T-helper 2 cell (primary cell): Measurements from ENCODE around the gene MBD3L5.
"Not testable (repeated sequence)": the region's sequence is repeated elsewhere in the genome, so short reads cannot be mapped to it uniquely, and the experiment has no call there.

Experiments used
- DNase-seq, 5 experiments: peaks; one replicate each; pipeline versions ENCODE4 v3.0.0 to v3.0.0-alpha.2; 2012 to 2022
- total RNA-seq, 2 donors: gene quantifications; one replicate each; lab custom pipeline; 2026; lab: John Stamatoyannopoulos, UW

Gene MBD3L5
- 0 reads per million in 2 donors for total RNA-seq

DNA sequence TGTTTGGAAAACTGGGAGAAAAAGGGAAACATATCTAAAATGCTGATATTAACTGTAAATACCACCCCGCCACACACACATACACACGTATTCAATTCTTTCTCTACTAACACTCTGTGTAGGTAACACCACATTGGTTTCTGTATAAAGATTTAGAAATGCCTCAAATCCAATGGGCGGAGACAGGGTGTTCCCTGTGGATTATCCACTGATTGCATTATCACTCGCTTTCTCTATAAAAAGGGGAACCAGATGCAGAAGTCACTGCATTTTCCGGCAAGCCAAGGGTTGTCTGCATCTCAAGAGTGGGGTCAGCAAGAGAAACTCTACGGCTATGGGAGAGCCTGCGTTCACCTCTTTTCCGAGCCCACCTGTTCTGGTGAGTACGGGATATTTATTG, at the start of gene MBD3L5:
MBD3L5 (plus strand) TSS at position 301 of the 400 bp plus-strand sequence; CDS start at position 335, 34 bp downstream.
- not testable (repeated sequence) for DNase-seq

DNA sequence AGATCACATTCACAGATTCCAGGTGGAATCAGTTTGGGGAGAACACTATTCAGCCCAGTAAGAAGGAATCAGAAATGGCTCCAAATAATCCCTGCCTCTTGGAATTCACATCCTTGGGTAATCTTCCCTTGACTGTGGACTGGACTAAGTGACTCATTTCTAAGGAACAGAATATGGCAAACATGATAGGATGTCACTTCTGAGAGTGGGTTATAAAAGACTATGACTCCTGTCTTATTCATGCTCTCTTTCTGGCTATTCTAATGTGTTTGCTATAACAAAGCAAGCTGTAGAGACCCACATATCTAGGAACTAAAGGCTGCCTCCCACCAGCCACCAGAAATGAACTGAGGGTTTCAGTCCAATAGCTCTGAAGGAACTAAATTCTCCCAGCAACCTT, 46.9 kb upstream of the MBD3L5 start:
- DNase-seq = no peak

DNA sequence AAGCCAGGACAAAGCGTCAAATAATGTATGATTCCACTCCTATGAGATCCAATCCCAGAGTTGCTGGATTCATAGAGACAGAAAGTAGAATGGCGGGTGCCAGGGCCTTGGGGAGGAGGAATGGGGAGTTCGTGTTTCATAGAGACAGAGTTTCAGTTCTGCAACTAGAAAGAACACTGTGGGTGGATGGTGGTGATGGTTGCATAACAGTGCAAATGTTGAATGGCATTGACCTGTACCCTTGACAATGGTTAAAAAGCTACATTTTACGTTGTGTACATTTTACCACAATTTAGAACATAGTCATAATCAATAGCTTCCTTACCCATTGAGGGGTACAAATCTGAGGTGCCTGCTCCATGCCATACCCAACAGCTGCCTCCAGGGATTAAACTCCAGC, 42.5 kb upstream of the MBD3L5 start:
- DNase-seq = no peak

DNA sequence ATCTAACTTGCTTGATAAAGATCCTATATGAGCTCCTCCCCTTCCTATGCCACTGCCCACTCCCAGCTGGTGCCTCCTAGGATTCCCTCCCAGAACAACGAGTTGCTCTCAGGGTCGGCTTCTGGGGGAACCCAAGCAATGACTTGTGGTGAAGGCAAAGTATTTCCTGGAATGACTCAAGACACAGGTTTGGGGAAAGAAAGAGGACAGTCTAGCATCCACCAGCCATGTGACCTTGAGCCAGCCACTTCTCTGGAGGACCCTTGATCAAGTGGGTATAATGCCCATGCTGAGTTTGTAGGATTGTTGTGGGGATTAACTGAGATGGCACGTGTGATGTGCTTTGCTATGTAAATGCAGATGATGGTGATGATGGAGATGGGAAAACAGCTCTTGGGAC, 42.1 kb upstream of the MBD3L5 start:
- no peak for DNase-seq

DNA sequence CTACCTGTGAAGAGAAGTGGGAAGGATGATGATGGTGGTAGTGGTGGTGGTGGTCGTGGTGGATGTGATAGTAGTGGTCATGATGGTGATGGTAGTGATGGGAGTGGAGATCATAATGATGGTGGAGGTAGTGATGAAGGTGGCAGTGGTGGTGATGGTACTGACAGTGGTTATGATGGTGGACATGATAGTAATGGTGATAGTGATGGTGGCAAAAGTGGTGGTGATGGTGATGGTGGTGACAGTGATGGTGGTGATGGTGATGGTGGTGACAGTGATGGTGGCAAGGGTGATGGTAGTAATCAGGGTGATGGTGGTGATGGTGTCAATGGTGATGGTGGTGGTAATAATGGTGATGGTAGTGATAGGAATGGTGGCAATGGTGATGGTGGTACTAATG, 35.3 kb upstream of the MBD3L5 start:
- DNase-seq = no peak

DNA sequence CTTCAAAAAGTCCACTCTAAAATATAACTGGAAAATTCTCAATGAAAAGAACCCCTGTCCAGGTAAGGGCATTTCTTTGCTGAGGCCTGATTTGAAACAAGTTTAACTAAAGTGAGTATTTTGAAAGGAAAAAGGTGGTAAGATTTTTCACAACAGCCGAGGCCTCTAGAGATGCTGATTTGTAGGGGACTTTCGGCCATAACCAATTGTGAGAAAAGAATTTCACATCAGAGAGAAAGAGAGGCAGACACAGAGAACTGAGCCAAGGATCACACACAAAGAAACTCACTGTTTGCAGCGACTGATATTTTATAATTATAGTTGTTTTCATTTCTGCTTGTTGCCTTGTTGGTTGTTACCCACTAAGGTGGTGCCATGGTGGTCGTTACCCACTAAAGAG, 33.6 kb upstream of the MBD3L5 start:
- DNase-seq = no peak

DNA sequence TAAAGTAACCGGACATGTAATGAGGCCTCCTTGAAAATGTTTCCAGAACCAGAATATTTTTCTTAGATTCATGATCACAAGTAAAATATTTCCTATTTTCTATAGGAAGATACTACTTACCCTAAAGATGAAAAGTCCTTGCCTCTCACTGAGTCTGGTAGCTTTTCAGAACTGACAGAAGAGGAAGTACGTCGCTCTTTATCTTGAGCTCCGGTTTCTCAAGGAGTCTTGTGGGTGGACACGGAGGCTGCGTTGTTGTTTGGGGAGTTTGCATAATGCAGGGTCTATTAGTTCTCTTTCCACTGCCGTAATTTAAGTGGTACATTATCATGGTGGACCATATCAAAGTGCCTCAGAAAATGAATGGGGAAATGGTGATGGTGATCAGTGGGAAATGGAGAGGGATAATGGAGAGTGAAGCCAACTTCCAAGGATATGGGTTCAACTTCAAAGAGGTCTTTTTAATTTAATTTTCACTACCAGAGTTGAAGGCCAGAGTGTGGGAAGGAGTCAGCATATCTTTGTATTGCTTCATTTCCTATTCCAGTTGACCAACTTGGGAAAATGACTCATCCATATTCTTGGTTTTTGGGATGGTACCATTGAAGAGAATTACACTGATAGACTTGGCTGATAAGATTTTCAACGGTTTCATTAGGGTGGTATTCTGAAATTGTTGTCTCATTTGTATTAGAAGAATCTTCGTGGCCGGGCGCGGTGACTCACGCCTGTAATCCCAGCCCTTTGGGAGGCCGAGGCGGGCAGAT, 32.5 kb upstream of the MBD3L5 start:
- peak in 1 of 5 experiments; percentile 30 for DNase-seq

DNA sequence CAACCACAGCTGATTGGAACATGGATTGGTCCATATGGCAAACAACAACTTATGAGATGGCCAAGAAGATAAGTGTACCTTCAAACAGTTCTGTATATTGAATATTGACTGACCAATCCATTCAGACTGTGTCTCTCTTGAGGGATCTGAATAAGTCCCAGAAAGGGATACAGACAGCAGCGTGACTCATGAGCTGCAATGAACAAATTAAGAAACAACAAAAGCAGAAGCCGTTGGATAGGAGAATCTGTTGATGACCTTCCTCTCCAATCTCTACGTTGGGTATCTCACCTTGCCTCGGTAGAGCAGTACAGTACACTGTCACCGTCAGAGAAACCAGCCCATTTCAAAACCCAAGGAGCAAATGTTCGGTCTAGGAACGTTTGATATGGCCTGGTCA, 30.4 kb upstream of the MBD3L5 start:
- no peak for DNase-seq

DNA sequence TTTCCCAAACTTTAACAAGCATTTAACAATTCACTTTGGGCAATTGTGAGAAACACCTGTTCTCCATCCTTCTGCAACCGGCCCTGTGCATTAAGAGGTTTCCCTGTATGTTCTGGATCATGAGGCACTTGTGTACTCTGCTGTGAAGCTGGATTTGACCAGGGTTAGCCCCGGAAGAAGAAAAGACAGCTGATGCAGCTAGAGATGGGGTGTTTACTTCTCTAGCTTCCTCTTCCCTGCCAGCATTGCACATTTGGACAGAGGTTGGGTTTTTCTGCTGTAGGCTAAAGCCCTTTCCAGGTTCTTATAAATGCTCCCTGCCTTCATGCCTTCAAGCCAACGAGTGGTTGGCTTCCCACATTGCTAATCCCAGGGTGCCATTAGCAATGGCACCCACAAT, 30.0 kb upstream of the MBD3L5 start:
- DNase-seq = no peak

DNA sequence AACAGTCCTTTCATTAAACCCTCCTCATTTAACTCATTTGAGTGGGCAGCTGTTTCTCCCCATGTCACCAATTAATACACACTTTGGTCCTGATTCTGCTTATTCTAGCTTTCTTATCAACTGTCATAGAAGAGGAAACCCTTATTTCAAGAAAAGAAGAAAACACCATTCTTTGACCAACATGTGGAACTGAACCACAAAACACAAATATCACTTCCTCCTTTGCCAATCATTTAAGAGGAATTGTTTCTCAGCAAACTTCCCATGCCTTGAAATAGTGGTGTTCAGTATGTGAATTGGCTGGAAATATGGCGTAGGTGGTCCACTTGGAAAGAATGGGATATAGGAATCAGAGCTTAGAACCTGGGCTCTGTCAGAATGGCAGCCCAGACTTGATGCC, 29.6 kb upstream of the MBD3L5 start:
- no peak for DNase-seq

DNA sequence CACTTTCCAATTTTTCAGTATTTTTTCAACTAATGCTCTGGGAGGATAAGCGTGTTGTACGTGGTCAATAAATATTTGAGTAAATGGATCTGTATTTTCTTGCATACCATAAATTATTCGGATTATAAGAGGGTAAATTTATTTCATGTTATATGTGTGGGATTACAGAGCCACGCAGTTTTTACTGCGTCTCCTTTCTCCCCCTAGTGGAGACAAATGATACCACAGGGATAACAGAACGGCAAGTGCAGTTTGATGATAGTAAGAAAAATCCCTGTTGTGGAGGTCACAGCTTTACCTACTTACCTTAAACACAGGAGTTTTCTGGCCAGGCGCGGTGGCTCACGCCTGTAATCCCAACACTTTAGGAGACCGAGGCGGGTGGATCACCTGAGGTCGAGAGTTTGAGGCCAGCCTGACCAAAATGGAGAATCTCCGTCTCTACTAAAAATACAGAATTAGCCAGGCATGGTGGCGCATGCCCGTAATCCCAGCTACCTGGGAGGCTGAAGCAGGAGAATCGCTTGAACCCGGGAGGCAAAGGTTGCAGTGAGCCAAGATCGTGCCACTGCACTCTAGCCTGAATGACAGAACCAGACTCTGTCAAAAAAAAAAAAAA, 26.0 kb upstream of the MBD3L5 start:
- peak in 1 of 5 experiments; percentile 47 for DNase-seq

DNA sequence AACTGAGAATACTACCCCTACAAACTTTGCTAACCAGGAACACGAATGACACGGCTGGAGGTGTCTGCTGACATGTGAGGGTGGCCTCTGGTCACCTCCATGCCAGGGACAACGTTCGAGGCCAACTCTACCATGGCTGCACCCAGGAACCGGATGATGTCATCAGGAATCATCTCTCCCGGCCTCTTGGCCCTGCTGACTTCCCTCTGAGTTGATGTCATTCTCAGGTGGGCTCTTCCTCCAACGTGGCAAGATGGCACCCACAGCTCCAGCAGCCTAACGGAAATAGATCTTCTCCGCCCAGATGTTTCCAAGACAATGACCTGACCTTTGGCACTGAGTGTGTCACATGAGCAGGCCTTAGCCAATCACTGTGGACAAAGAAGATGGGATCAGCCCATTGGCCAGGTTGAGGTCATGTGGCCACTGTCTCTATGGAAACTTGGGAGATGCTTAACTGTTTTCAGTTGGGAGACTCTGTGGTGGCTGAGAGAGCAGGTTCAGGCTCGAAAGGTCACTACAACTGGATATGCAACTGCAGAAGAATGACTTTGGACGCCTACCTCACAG, 24.2 kb upstream of the MBD3L5 start:
- DNase-seq = no peak

DNA sequence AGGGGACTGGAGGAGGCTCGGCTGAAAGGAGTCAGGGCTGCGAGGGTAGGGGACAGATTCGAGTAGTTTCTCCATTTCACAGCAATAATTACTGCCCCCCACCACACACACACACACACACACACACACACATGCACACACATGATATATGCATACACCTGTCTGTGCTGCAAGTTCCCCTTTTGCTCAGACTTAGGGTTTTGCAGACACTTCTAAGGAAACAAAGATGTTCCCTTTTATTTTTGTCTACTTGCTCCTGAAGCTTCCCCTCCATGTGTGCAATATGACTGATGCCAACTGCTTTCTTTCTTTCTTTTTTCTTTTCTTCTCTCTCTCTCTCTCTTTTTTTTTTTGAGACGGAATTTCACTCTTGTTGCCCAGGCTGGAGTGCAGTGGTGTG, 22.5 kb upstream of the MBD3L5 start:
- DNase-seq = no peak

DNA sequence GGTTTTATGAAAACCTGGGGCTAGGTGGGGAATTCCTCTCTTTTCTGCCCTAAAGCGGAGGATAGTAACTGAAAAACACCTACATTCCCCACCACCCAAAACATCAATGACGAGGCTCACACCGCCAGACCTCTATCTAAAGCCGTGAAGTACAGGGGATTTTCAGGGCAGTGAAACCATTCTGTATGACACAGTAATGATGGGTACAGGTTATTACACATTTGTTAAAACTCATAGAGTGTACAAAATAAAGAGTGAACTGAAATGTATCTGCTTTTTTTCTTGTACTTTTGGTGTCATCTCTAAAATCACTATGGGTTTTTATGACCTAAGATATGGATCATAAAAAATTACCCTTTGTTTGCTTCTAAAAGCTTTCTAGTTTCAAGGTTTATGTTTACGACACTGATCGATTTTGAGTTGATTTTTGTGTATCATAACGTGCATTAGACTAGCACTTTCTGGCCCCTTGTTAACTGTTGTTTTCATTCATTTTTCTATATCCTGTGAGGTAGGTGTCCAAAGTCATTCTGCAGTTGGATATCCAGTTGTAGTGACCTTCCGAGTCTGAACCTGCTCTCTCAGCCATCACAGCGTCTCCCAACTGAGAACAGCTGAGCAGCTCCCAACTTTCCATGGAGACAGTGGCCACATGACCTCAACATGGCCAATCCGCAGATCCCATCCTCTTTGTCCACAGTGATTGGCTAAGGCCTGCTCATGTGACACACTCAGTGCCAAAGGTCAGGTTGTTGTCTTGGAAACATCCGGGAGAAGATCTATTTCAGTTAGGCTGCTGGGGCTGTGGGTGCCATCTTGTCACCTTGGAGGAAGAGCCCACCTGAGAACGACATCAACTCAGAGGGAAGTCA, 19.4 kb upstream of the MBD3L5 start:
- peak in 1 of 5 experiments; percentile 33 for DNase-seq

DNA sequence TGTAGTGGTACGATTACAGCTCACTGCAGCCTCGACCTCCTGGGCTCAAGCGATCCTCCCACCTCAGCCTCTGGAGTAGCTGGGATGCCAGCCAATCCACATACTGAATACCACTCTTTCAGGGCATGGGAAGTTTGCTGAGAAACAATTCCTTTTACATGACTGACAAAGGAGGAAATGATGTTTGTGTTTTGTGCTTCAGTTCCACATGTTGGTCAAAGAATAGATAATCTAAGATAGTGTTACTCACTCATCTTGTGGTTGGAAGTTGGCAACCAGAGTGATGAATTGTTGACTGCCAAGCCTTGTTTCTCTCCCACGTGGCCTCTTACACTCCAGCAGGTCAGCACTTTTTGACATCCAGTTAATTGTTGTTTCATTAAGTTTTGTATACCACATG, 16.7 kb upstream of the MBD3L5 start:
- DNase-seq = peak in 1 of 5 experiments; percentile 78

DNA sequence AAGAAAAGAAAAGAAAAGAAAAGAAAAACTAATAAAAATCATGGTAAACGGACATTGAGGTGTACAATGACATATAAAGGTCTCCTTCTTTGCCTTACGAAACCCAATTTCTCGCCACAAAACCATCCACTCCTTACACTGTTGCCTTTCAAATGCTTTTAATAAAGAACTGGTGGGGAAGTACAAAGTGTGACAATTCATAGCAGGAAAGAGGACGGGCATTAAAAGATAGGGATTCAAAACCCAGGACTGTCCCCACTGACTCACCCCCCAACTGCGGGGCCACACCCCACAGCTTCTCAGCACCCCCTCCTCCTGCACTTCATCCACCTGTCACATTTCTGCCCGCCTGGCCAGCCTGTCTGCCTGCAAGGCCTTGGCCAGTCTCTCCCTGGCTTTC, 11.6 kb upstream of the MBD3L5 start:
- no peak for DNase-seq

DNA sequence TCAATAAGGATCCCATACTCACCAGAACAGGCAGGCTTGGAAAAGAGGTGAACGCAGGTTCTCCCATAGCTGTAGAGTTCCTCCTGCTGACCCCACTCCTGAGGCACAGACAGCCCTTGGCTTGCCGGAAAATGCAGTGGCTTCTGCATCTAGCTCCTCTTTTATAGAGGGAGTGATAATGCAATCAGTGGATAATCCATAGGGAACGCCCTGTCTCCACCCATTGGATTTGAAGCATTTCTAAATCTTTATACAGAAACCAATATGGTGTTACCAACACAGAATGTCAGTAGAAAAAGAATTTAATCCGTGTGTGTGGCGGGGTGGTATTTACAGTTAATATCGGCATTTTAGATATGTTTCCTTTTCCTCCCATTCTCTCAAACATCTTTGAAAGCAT, 9.0 kb upstream of the MBD3L5 start, which contains the start of gene MBD3L2B:
MBD3L2B (minus strand) TSS at position 101 of the 400 bp plus-strand sequence; CDS start at position 67, 34 bp downstream.
- not testable (repeated sequence) for DNase-seq

DNA sequence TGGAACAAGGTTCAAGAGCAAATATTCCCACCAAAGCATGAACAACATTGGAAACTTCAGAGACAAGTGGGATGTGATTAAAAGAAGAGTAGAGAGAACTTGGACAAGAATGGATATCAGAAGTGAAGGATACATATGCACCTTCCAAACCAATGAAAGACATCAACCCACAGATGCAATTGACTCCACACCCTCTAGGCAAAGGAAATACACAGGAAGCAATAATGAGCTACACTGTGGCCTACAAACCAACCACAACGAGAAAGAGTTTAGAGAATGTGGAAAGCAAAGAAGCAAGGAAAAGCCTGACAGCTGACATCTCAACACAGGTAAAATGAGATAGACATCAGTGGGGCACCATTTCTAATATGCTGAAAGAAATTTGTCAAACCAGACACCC, 1.6 kb upstream of the MBD3L5 start:
- not testable (repeated sequence) for DNase-seq

DNA sequence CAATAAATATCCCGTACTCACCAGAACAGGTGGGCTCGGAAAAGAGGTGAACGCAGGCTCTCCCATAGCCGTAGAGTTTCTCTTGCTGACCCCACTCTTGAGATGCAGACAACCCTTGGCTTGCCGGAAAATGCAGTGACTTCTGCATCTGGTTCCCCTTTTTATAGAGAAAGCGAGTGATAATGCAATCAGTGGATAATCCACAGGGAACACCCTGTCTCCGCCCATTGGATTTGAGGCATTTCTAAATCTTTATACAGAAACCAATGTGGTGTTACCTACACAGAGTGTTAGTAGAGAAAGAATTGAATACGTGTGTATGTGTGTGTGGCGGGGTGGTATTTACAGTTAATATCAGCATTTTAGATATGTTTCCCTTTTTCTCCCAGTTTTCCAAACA, 9.7 kb downstream of the MBD3L5 start, which contains the start of gene MBD3L4:
MBD3L4 (minus strand) TSS at position 101 of the 400 bp plus-strand sequence; CDS start at position 66, 35 bp downstream.
- DNase-seq = not testable (repeated sequence)

DNA sequence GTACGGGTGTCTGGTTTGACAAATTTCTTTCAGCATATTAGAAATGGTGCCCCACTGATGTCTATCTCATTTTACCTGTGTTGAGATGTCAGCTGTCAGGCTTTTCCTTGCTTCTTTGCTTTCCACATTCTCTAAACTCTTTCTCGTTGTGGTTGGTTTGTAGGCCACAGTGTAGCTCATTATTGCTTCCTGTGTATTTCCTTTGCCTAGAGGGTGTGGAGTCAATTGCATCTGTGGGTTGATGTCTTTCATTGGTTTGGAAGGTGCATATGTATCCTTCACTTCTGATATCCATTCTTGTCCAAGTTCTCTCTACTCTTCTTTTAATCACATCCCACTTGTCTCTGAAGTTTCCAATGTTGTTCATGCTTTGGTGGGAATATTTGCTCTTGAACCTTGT, 11.2 kb downstream of the MBD3L5 start:
- not testable (repeated sequence) for DNase-seq

DNA sequence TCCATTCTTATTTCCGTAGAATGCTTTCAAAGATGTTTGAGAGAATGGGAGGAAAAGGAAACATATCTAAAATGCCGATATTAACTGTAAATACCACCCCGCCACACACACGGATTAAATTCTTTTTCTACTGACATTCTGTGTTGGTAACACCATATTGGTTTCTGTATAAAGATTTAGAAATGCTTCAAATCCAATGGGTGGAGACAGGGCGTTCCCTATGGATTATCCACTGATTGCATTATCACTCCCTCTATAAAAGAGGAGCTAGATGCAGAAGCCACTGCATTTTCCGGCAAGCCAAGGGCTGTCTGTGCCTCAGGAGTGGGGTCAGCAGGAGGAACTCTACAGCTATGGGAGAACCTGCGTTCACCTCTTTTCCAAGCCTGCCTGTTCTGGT, 18.6 kb downstream of the MBD3L5 start, which contains the start of gene MBD3L2:
MBD3L2 (plus strand) TSS at position 301 of the 400 bp plus-strand sequence; CDS start at position 354, 53 bp downstream.
- not testable (repeated sequence) for DNase-seq

DNA sequence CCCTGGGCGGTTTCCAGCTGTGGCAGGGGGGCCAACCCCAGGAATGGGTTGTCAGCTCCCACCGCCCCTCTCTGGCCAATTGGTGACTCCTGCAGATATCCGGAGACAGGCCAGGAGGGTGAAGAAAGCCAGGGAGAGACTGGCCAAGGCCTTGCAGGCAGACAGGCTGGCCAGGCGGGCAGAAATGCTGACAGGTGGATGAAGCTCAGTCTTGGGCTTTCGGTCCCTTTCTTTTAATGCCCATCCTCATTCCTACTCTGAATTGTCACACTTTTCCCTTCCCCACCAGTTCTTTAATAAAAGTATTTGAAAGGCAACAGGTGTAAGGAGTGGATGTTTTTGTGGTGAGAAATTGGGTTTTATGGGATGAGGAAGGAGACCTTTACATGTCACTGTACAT, 21.0 kb downstream of the MBD3L5 start:
- not testable (repeated sequence) for DNase-seq
